Measurements from ENCODE around the gene HIGD2A. TPM values are rescaled to one million over a fixed set of nuclear protein-coding genes. Genes with fewer than 3 reads are reported as not detected.
A peak's percentile ranks its signal among the peaks of the same experiment; 100 is the strongest.

The HIGD2A gene
- total RNA-seq, 1 experiment from 2014 or later: 98.2 TPM

GRCh38 chr5:176405656-176406435 lies 17.3 kb downstream of the HIGD2A start:
- DNase-seq (ENCODE audit: low spot score) (peak; percentile 54), ATAC-seq (peak; percentile 89)
- POLR2A ChIA-PET: no interaction called here
- Mint-ChIP-seq H3K4me3 (no peak overlapping the region), H3K27me3 (ENCODE audit: low read depth) (no peaks in the 10 kb centered on the region), H3K9me3 (no peaks in the 10 kb centered on the region), H3K36me3 (no peaks in the 10 kb centered on the region), H3K4me1 (peaks cover 3% of the 10 kb centered on the region), H3K27ac (peak overlapping the region; percentile 75)
- TF ChIP-seq CREB1 (CRISPR knock-in tag; IDR thresholded peaks at IDR 0.05) (no peak), ZNF121 (CRISPR knock-in tag; IDR thresholded peaks at IDR 0.05) (0 out of 2 replicates have a peak, but pooled peaks have one; percentile 42)
- CTCF ChIA-PET: interaction anchor here (0.6 to 4.7 kb wide), 22 partner anchors 10 to 676 kb away, joined by 3 to 30 read pairs (median 4); partner anchors contain the start of genes CLTB, FAF2, HIGD2A and KIAA1191

- ATAC-seq (no peak), DNase-seq (ENCODE audit: low spot score) (no peak)
- H3K27ac Mint-ChIP-seq: no peak overlapping the region; the same call in 1 of the 2 replicates
- no peaks in the 10 kb centered on the region for H3K36me3 Mint-ChIP-seq
- H3K4me1 Mint-ChIP-seq: peaks cover 3% of the 10 kb centered on the region
- CTCF ChIA-PET: interaction anchor here (0.5 to 4.7 kb wide), 8 partner anchors 9 to 750 kb away, joined by 3 to 30 read pairs (median 10); partner anchors contain the start of genes CLTB and FAF2
- H3K27me3 Mint-ChIP-seq (ENCODE audit: low read depth): no peaks in the 10 kb centered on the region
- H3K9me3 Mint-ChIP-seq: no peaks in the 10 kb centered on the region
- POLR2A ChIA-PET: no interaction called here
- TF ChIP-seq ATF6 (CRISPR knock-in tag; IDR thresholded peaks at IDR 0.05) (no peak), GTF2I (CRISPR knock-in tag; conservative IDR thresholded peaks at IDR 0.05) (no peak), FOXK1 (CRISPR knock-in tag; IDR thresholded peaks at IDR 0.05) (no peak), ZBTB43 (CRISPR knock-in tag; IDR thresholded peaks at IDR 0.05) (no peak), ATF3 (CRISPR knock-in tag; conservative IDR thresholded peaks at IDR 0.05) (no peak), E2F1 (CRISPR knock-in tag; IDR thresholded peaks at IDR 0.05) (no peak), ZNF423 (CRISPR knock-in tag; IDR thresholded peaks at IDR 0.05) (no peak), E2F4 (CRISPR knock-in tag; IDR thresholded peaks at IDR 0.05; ENCODE audit: borderline replicate concordance, low read depth) (no peak), NFE2L1 (CRISPR knock-in tag; IDR thresholded peaks at IDR 0.05) (no peak), SP1 (CRISPR knock-in tag; conservative IDR thresholded peaks at IDR 0.05) (no peak), GRHL2 (CRISPR knock-in tag; IDR thresholded peaks at IDR 0.05; ENCODE audit: insufficient replicate concordance, severe bottlenecking) (no peak), CDX4 (CRISPR knock-in tag; IDR thresholded peaks at IDR 0.05; ENCODE audit: borderline replicate concordance) (no peak), ELF4 (CRISPR knock-in tag; IDR thresholded peaks at IDR 0.05; ENCODE audit: low read depth) (no peak)
- no peak overlapping the region for H3K4me3 Mint-ChIP-seq
Observed at GRCh38 chr5:176406436-176407052, 18.0 kb downstream of the HIGD2A start.

Data from WTC11 (cell line).